Measurements from ENCODE around the gene HSP90AA1.

GRCh38 chr14:102037686-102038085, 49.2 kb downstream of the HSP90AA1 start:
- TF ChIP-seq, protein P1, sequence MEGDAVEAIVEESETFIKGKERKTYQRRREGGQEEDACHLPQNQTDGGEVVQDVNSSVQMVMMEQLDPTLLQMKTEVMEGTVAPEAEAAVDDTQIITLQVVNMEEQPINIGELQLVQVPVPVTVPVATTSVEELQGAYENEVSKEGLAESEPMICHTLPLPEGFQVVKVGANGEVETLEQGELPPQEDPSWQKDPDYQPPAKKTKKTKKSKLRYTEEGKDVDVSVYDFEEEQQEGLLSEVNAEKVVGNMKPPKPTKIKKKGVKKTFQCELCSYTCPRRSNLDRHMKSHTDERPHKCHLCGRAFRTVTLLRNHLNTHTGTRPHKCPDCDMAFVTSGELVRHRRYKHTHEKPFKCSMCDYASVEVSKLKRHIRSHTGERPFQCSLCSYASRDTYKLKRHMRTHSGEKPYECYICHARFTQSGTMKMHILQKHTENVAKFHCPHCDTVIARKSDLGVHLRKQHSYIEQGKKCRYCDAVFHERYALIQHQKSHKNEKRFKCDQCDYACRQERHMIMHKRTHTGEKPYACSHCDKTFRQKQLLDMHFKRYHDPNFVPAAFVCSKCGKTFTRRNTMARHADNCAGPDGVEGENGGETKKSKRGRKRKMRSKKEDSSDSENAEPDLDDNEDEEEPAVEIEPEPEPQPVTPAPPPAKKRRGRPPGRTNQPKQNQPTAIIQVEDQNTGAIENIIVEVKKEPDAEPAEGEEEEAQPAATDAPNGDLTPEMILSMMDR (IDR thresholded peaks at IDR 0.05; ENCODE audit: low read depth, low read length) = no peak
- TF ChIP-seq POLR2A (IDR thresholded peaks at IDR 0.05; ENCODE audit: extremely low read depth, insufficient read length) (no peak), MAX (IDR thresholded peaks at IDR 0.05; ENCODE audit: low read depth, low read length) (no peak)

Measured in NB4 (cell line).